HEK293 (cell line): ENCODE data around the gene UNCX.

Experiments
- CTCF ChIA-PET: fragments of 350-600 bp; formaldehyde crosslinking; extraction: SDS; loops from one replicate; lab custom pipeline; 2021; ENCODE audit warnings: antibody characterized with exemption; lab: Yijun Ruan, JAX
- POLR2A ChIA-PET: fragments of 300-600 bp; formaldehyde crosslinking; extraction: SDS; loops from one replicate; lab custom pipeline; 2020; ENCODE audit warnings: antibody characterized with exemption, inconsistent platforms; lab: Yijun Ruan, JAX
- H3K27ac ChIP-seq: fragments of 200-500 bp; sonication (Bioruptor generic); 2 replicates; pipeline ENCODE4 v1.5.1; 2014; ENCODE audit warnings: low read depth, low read length, control low read depth, inconsistent platforms; ENCODE audit errors: extremely low read depth
- H3K36me3 ChIP-seq, 2 experiments: fragments of 200-500 bp in 1 of 2; sonication (Bioruptor generic) in 1 of 2; 1 replicate in 1 of 2; 2 replicates in 1 of 2; pipeline ENCODE4 v1.5.1; 2014 to 2017; ENCODE audit warnings: inconsistent platforms in 2 of 2, low read length in 2 of 2; ENCODE audit not compliant: control insufficient read depth in 2 of 2, insufficient read depth in 1 of 2
- H3K4me1 ChIP-seq: fragments of 200-500 bp; sonication (Bioruptor generic); 2 replicates; pipeline ENCODE4 v1.5.1; 2014; ENCODE audit warnings: mild to moderate bottlenecking, low read length, inconsistent platforms; ENCODE audit not compliant: control insufficient read depth, insufficient read depth
- H3K4me3 ChIP-seq: 2 replicates; pipeline ENCODE4 v1.5.1; 2011; ENCODE audit warnings: low read depth, mild to moderate bottlenecking, control low read depth, low read length, moderate library complexity
- H3K9me3 ChIP-seq: fragments of 200-500 bp; sonication (Bioruptor generic); 2 replicates; pipeline ENCODE4 v1.5.1; 2014; ENCODE audit warnings: low read depth, low read length, inconsistent platforms; ENCODE audit not compliant: control insufficient read depth, insufficient read depth
- FEZF1 ChIP-seq: fragments of 450-650 bp; formaldehyde crosslinking; IDR thresholded peaks from 2 replicates; pipeline ENCODE4 v1.5.1; 2016; ENCODE audit warnings: missing biosample characterization, missing genetic modification characterization
- HOXC10 ChIP-seq: sonication (generic); formaldehyde crosslinking; IDR thresholded peaks from 2 replicates; pipeline ENCODE4 v1.8.1; 2023; ENCODE audit warnings: mild to moderate bottlenecking, missing genetic modification reagents
- IKZF3 ChIP-seq: fragments of 450-650 bp; IDR thresholded peaks from 2 replicates; pipeline ENCODE4 v1.5.0; 2018; ENCODE audit warnings: missing biosample characterization, mild to moderate bottlenecking, missing genetic modification characterization, moderate library complexity
- SCRT1 ChIP-seq: fragments of 450-650 bp; formaldehyde crosslinking; IDR thresholded peaks from 2 replicates; pipeline ENCODE4 v1.5.1; 2016; ENCODE audit warnings: missing biosample characterization, missing genetic modification characterization, borderline replicate concordance
- SETDB1 ChIP-seq: IDR thresholded peaks from one replicate; pipeline ENCODE4 v1.6.1; 2017; ENCODE audit warnings: mild to moderate bottlenecking, low read length, moderate library complexity, mixed read lengths; ENCODE audit not compliant: insufficient read length
- ZBTB11 ChIP-seq: fragments of 450-650 bp; formaldehyde crosslinking; conservative IDR thresholded peaks from 2 replicates; pipeline ENCODE4 v1.5.1; 2016; ENCODE audit warnings: low read depth, missing biosample characterization, missing genetic modification characterization
- ZFP3 ChIP-seq: fragments of 450-650 bp; formaldehyde crosslinking; IDR thresholded peaks from 2 replicates; pipeline ENCODE4 v1.5.1; 2016; ENCODE audit warnings: low read depth, missing biosample characterization, missing genetic modification characterization
- ZFP37 ChIP-seq: fragments of 450-650 bp; formaldehyde crosslinking; IDR thresholded peaks from 2 replicates; pipeline ENCODE4 v1.5.1; 2016; ENCODE audit warnings: missing biosample characterization, missing genetic modification characterization
- ZNF221 ChIP-seq: fragments of 450-650 bp; formaldehyde crosslinking; IDR thresholded peaks from 2 replicates; pipeline ENCODE4 v1.5.1; 2017; ENCODE audit warnings: missing biosample characterization, missing genetic modification characterization, borderline replicate concordance
- ZNF248 ChIP-seq: fragments of 450-650 bp; formaldehyde crosslinking; IDR thresholded peaks from 2 replicates; pipeline ENCODE4 v1.5.1; 2017; ENCODE audit warnings: missing biosample characterization, missing genetic modification characterization
- ZNF341 ChIP-seq: fragments of 450-650 bp; formaldehyde crosslinking; IDR thresholded peaks from 2 replicates; pipeline ENCODE4; 2016; ENCODE audit warnings: low read depth, missing biosample characterization, missing genetic modification characterization
- ZNF391 ChIP-seq: fragments of 450-650 bp; formaldehyde crosslinking; IDR thresholded peaks from 2 replicates; pipeline ENCODE4 v1.5.1; 2016; ENCODE audit warnings: low read depth, missing biosample characterization, missing genetic modification characterization, borderline replicate concordance
- ZNF398 ChIP-seq: fragments of 450-650 bp; formaldehyde crosslinking; IDR thresholded peaks from 2 replicates; pipeline ENCODE4 v1.5.1; 2017; ENCODE audit warnings: missing biosample characterization, missing genetic modification characterization
- ZNF529 ChIP-seq: fragments of 450-650 bp; formaldehyde crosslinking; IDR thresholded peaks from 2 replicates; pipeline ENCODE4 v1.5.1; 2017; ENCODE audit warnings: missing genetic modification characterization, missing biosample characterization; ENCODE audit not compliant: insufficient replicate concordance
- ZNF580 ChIP-seq: fragments of 450-650 bp; formaldehyde crosslinking; IDR thresholded peaks from 2 replicates; pipeline ENCODE4 v1.5.1; 2016; ENCODE audit warnings: missing biosample characterization, missing genetic modification characterization
- ZNF660 ChIP-seq: fragments of 450-650 bp; IDR thresholded peaks from 2 replicates; pipeline ENCODE4 v1.5.1; 2018; ENCODE audit warnings: missing biosample characterization, mild to moderate bottlenecking, missing genetic modification characterization
- ZNF707 ChIP-seq: fragments of 450-650 bp; formaldehyde crosslinking; IDR thresholded peaks from 2 replicates; pipeline ENCODE4 v1.5.1; 2016; ENCODE audit warnings: missing biosample characterization, missing genetic modification characterization
- ZNF768 ChIP-seq: fragments of 450-650 bp; formaldehyde crosslinking; IDR thresholded peaks from 2 replicates; pipeline ENCODE4 v1.5.1; 2018; ENCODE audit warnings: missing biosample characterization, mild to moderate bottlenecking, missing genetic modification characterization
- ZNF791 ChIP-seq: fragments of 450-650 bp; formaldehyde crosslinking; IDR thresholded peaks from 2 replicates; pipeline ENCODE4 v1.5.1; 2016; ENCODE audit warnings: missing biosample characterization, missing genetic modification characterization
- ZNF830 ChIP-seq: fragments of 450-650 bp; IDR thresholded peaks from 2 replicates; pipeline ENCODE4 v1.5.0; 2018; ENCODE audit warnings: missing biosample characterization, missing genetic modification characterization, low read depth, mild to moderate bottlenecking, moderate library complexity
- TF ChIP-seq, protein P1 (sequence below): fragments of 450-650 bp; IDR thresholded peaks from 2 replicates; pipeline ENCODE4 v1.5.1; 2018; ENCODE audit warnings: missing biosample characterization, mild to moderate bottlenecking, missing genetic modification characterization
- TF ChIP-seq, protein P2 (sequence below): fragments of 450-650 bp; formaldehyde crosslinking; IDR thresholded peaks from 2 replicates; pipeline ENCODE4 v1.5.0; 2017; ENCODE audit warnings: missing biosample characterization, missing genetic modification characterization, borderline replicate concordance

UNCX gene

GRCh38 chr7:1257863-1258262 lies 25.2 kb downstream of the UNCX start (continued):
- TF ChIP-seq, protein P1, sequence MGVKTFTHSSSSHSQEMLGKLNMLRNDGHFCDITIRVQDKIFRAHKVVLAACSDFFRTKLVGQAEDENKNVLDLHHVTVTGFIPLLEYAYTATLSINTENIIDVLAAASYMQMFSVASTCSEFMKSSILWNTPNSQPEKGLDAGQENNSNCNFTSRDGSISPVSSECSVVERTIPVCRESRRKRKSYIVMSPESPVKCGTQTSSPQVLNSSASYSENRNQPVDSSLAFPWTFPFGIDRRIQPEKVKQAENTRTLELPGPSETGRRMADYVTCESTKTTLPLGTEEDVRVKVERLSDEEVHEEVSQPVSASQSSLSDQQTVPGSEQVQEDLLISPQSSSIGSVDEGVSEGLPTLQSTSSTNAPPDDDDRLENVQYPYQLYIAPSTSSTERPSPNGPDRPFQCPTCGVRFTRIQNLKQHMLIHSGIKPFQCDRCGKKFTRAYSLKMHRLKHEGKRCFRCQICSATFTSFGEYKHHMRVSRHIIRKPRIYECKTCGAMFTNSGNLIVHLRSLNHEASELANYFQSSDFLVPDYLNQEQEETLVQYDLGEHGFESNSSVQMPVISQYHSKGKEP (tag by site-specific recombination), result no peak
- no peak for TF ChIP-seq IKZF3
- TF ChIP-seq ZNF398, result no peak
- TF ChIP-seq ZNF660 (tag by site-specific recombination), result no peak
- no peak for TF ChIP-seq ZNF341
- TF ChIP-seq, all 188 proteins: peak for 0

GRCh38 chr7:1259621-1260243 lies 27.1 kb downstream of the UNCX start:
- Histone ChIP-seq H3K4me1 (no peaks in the 10 kb centered on the region), H3K4me3 (no peak overlapping the region), H3K27ac (no peak overlapping the region)
- CTCF ChIA-PET, result no interaction called here
- TF ChIP-seq ZNF791 (no peak), ZNF221 (no peak), ZNF768 (tag by site-specific recombination) (no peak), SETDB1 (no peak), ZNF830 (tag by site-specific recombination) (no peak), HOXC10 (no peak), ZNF580 (tag by site-specific recombination) (no peak), FEZF1 (tag by site-specific recombination) (no peak)
- TF ChIP-seq, protein P2, sequence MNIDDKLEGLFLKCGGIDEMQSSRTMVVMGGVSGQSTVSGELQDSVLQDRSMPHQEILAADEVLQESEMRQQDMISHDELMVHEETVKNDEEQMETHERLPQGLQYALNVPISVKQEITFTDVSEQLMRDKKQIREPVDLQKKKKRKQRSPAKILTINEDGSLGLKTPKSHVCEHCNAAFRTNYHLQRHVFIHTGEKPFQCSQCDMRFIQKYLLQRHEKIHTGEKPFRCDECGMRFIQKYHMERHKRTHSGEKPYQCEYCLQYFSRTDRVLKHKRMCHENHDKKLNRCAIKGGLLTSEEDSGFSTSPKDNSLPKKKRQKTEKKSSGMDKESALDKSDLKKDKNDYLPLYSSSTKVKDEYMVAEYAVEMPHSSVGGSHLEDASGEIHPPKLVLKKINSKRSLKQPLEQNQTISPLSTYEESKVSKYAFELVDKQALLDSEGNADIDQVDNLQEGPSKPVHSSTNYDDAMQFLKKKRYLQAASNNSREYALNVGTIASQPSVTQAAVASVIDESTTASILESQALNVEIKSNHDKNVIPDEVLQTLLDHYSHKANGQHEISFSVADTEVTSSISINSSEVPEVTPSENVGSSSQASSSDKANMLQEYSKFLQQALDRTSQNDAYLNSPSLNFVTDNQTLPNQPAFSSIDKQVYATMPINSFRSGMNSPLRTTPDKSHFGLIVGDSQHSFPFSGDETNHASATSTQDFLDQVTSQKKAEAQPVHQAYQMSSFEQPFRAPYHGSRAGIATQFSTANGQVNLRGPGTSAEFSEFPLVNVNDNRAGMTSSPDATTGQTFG (tag by site-specific recombination), result no peak
- TF ChIP-seq, all 188 proteins: peak for 0
- POLR2A ChIA-PET, result no interaction called here
- no peaks in the 10 kb centered on the region for H3K9me3 ChIP-seq
- H3K36me3 ChIP-seq, result no peaks in the 10 kb centered on the region

GRCh38 chr7:1260244-1260635 lies 27.6 kb downstream of the UNCX start:
- Histone ChIP-seq H3K36me3 (no peaks in the 10 kb centered on the region), H3K27ac (no peak overlapping the region), H3K4me1 (no peaks in the 10 kb centered on the region), H3K9me3 (no peaks in the 10 kb centered on the region), H3K4me3 (no peak overlapping the region)
- ChIA-PET POLR2A (no interaction called here), CTCF (no interaction called here)
- TF ChIP-seq ZNF391 (no peak), ZNF398 (no peak), ZNF529 (tag by site-specific recombination) (no peak), ZFP3 (tag by site-specific recombination) (no peak), ZNF248 (tag by site-specific recombination) (no peak), SCRT1 (tag by site-specific recombination) (no peak), ZFP37 (tag by site-specific recombination) (no peak), ZNF707 (no peak), ZBTB11 (tag by site-specific recombination) (no peak)
